ENCODE data around the gene PRXL2C. TPM values are rescaled to one million over a fixed set of nuclear protein-coding genes. Genes with fewer than 3 reads are reported as not detected.

Gene PRXL2C
- polyA plus RNA-seq, 1 donor from 2014 or later = 0.12 TPM

DNA sequence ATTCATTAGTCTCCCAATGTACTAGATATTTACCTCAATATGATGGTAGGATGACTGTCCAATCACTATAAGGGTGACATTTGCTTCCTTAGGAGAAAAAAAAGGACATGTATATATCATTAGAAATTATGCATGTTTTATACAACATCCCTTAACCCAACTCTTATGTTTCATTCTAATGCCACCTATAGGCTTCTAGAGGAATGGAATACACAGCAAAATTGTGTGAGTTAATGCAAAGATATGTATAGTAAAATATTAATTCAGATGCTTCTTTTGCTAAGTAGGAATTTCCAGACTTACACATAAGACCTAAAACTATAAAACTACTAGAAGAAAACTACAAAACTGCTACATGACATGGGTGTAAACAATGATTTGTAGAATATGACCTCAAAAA is 3.5 kb downstream of the PRXL2C start:
- Histone ChIP-seq H3K36me3 (ENCODE audit: insufficient read depth, low read length) (no peaks in the 10 kb centered on the region), H3K27ac (ENCODE audit: low read length) (no peak overlapping the region), H4K20me1 (ENCODE audit: insufficient read depth) (no peaks in the 10 kb centered on the region), H3F3A (ENCODE audit: insufficient read depth, low read length, poor library complexity, severe bottlenecking) (no peaks in the 10 kb centered on the region), H3K9me2 (ENCODE audit: insufficient read depth, low read length) (no peaks in the 10 kb centered on the region), H3K4me3 (ENCODE audit: low read length) (no peak overlapping the region), H2AFZ (ENCODE audit: low read depth, low read length) (no peak overlapping the region), H3K9ac (ENCODE audit: low read length) (no peak overlapping the region), H3K4me2 (ENCODE audit: low read length) (no peak overlapping the region), H3K27me3 (ENCODE audit: insufficient read depth, low read depth, low read length) (peaks cover 16% of the 10 kb centered on the region), H3K79me2 (replicated peaks; ENCODE audit: insufficient read depth, low read length) (no peaks in the 10 kb centered on the region), H3K9me3 (ENCODE audit: low read length) (no peaks in the 10 kb centered on the region)
- no peak for TF ChIP-seq MXI1 (conservative IDR thresholded peaks at IDR 0.05; ENCODE audit: poor library complexity, severe bottlenecking)
- TF ChIP-seq, protein P1, sequence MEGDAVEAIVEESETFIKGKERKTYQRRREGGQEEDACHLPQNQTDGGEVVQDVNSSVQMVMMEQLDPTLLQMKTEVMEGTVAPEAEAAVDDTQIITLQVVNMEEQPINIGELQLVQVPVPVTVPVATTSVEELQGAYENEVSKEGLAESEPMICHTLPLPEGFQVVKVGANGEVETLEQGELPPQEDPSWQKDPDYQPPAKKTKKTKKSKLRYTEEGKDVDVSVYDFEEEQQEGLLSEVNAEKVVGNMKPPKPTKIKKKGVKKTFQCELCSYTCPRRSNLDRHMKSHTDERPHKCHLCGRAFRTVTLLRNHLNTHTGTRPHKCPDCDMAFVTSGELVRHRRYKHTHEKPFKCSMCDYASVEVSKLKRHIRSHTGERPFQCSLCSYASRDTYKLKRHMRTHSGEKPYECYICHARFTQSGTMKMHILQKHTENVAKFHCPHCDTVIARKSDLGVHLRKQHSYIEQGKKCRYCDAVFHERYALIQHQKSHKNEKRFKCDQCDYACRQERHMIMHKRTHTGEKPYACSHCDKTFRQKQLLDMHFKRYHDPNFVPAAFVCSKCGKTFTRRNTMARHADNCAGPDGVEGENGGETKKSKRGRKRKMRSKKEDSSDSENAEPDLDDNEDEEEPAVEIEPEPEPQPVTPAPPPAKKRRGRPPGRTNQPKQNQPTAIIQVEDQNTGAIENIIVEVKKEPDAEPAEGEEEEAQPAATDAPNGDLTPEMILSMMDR (IDR thresholded peaks at IDR 0.05; ENCODE audit: poor library complexity, severe bottlenecking) = peak; percentile 75
- TF ChIP-seq TAF1 (IDR thresholded peaks at IDR 0.05; ENCODE audit: low read depth) = no peak
- TF ChIP-seq POLR2AphosphoS5 (IDR thresholded peaks at IDR 0.05) = no peak
- TF ChIP-seq SMC3 (conservative IDR thresholded peaks at IDR 0.05; ENCODE audit: poor library complexity) = peak; percentile 70
- peak; percentile 78 for TF ChIP-seq RAD21 (conservative IDR thresholded peaks at IDR 0.05)
- TF ChIP-seq EZH2 (IDR thresholded peaks at IDR 0.05; ENCODE audit: borderline replicate concordance, insufficient read depth, low read length, poor library complexity, severe bottlenecking) = no peak
- TF ChIP-seq, protein P2, sequence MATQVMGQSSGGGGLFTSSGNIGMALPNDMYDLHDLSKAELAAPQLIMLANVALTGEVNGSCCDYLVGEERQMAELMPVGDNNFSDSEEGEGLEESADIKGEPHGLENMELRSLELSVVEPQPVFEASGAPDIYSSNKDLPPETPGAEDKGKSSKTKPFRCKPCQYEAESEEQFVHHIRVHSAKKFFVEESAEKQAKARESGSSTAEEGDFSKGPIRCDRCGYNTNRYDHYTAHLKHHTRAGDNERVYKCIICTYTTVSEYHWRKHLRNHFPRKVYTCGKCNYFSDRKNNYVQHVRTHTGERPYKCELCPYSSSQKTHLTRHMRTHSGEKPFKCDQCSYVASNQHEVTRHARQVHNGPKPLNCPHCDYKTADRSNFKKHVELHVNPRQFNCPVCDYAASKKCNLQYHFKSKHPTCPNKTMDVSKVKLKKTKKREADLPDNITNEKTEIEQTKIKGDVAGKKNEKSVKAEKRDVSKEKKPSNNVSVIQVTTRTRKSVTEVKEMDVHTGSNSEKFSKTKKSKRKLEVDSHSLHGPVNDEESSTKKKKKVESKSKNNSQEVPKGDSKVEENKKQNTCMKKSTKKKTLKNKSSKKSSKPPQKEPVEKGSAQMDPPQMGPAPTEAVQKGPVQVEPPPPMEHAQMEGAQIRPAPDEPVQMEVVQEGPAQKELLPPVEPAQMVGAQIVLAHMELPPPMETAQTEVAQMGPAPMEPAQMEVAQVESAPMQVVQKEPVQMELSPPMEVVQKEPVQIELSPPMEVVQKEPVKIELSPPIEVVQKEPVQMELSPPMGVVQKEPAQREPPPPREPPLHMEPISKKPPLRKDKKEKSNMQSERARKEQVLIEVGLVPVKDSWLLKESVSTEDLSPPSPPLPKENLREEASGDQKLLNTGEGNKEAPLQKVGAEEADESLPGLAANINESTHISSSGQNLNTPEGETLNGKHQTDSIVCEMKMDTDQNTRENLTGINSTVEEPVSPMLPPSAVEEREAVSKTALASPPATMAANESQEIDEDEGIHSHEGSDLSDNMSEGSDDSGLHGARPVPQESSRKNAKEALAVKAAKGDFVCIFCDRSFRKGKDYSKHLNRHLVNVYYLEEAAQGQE (IDR thresholded peaks at IDR 0.05; ENCODE audit: borderline replicate concordance) = no peak

DNA sequence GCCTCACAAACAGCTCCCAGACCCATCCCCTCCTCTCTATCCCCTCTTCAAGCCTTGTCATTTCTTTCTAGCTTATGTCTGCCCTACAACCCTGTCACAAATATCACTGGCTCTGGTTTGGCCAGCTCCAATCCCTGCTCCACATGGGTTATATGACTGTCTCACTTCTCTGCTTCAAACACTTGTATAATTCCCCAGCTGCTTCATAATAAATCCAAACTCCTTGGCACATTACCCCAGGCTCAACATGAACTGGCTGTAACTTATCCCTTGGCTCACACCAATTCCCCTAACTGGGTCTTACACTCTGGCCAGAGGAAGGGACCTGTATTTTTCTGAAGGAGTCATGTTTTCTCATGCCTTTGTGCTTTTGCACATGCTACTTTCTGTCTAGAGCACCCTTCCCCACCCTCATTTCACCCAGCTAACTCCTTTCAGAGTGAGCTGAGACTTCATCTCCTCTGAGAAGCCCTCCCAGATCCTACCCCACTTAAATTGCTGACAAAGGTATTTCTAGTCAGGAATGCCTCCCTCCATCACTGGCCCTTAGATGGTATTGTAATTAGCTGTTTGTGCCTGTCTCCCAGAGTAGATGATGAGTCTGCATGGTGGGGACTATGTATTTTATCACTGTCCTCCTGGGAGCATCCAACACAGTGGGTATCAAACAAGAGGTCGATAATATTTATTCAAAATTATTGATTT is 5.3 kb downstream of the PRXL2C start:
- Histone ChIP-seq H2AFZ (ENCODE audit: low read depth, low read length) (no peak overlapping the region), H3K27ac (ENCODE audit: low read length) (no peak overlapping the region), H3F3A (ENCODE audit: insufficient read depth, low read length, poor library complexity, severe bottlenecking) (no peaks in the 10 kb centered on the region), H3K9me3 (ENCODE audit: low read length) (no peaks in the 10 kb centered on the region), H3K36me3 (ENCODE audit: insufficient read depth, low read length) (no peaks in the 10 kb centered on the region), H4K20me1 (ENCODE audit: insufficient read depth) (no peaks in the 10 kb centered on the region), H3K9ac (ENCODE audit: low read length) (no peak overlapping the region), H3K79me2 (replicated peaks; ENCODE audit: insufficient read depth, low read length) (no peaks in the 10 kb centered on the region), H3K27me3 (ENCODE audit: insufficient read depth, low read depth, low read length) (peaks cover 6% of the 10 kb centered on the region), H3K9me2 (ENCODE audit: insufficient read depth, low read length) (no peaks in the 10 kb centered on the region), H3K4me3 (ENCODE audit: low read length) (no peak overlapping the region), H3K4me2 (ENCODE audit: low read length) (no peak overlapping the region)
- no peak for TF ChIP-seq TAF1 (IDR thresholded peaks at IDR 0.05; ENCODE audit: low read depth)
- TF ChIP-seq, protein P1 (IDR thresholded peaks at IDR 0.05; ENCODE audit: poor library complexity, severe bottlenecking) = no peak
- TF ChIP-seq RAD21 (conservative IDR thresholded peaks at IDR 0.05) = no peak
- TF ChIP-seq EP300 (conservative IDR thresholded peaks at IDR 0.05; ENCODE audit: poor library complexity, severe bottlenecking) = no peak
- TF ChIP-seq EZH2 (IDR thresholded peaks at IDR 0.05; ENCODE audit: borderline replicate concordance, insufficient read depth, low read length, poor library complexity, severe bottlenecking) = no peak
- no peak for TF ChIP-seq SMC3 (conservative IDR thresholded peaks at IDR 0.05; ENCODE audit: poor library complexity)
- TF ChIP-seq POLR2AphosphoS5 (IDR thresholded peaks at IDR 0.05) = no peak
- TF ChIP-seq, protein P2 (IDR thresholded peaks at IDR 0.05; ENCODE audit: borderline replicate concordance) = no peak
- no peak for TF ChIP-seq MXI1 (conservative IDR thresholded peaks at IDR 0.05; ENCODE audit: poor library complexity, severe bottlenecking)
